GM21576 (cell line): ENCODE data around the gene UBE2S.
"Not testable (repeated sequence)": the region's sequence is repeated elsewhere in the genome, so short reads cannot be mapped to it uniquely, and the experiment has no call there.

Experiments
- ATAC-seq: cut with Tn5 transposase; IDR thresholded peaks from one replicate; pipeline ENCODE4 v1.9.1; 2021; ENCODE audit warnings: mild to moderate bottlenecking, moderate library complexity; ENCODE audit not compliant: unreplicated experiment

Gene UBE2S

DNA sequence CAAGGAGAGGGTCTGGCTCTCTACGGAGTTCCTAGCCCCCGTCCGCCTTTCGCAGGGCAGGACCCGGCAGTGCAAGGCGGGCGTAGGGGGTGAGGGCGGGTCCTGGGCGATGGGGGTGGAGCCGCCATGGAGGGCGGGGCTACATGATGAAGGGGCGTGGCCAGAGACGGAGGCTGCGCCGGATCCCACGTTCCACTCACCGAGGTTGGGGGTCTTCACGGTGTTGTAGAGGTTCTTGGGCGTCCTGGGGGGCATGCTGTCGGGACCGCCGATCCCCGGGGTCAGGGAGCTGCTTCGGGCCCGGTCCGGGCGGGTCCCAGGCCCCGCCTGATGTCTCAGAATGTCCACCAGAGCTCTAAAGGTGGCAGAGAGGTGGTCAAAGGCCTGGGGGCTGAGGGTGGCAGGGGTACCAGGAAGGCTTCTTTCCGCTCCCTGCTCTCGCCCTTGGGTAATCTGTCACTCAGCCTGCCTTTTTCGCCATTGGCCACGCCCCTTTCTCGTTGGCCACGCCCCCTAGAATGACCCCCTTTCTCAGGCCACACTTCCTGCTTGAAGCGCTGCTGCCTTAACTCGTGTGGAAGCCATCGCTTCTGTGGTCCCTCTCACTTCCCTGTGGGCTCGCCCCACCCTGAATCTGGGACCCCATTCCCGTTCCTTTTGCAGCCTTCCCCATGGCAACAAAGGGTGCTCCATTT, 33.0 kb upstream of the UBE2S start:
- no peak for ATAC-seq

DNA sequence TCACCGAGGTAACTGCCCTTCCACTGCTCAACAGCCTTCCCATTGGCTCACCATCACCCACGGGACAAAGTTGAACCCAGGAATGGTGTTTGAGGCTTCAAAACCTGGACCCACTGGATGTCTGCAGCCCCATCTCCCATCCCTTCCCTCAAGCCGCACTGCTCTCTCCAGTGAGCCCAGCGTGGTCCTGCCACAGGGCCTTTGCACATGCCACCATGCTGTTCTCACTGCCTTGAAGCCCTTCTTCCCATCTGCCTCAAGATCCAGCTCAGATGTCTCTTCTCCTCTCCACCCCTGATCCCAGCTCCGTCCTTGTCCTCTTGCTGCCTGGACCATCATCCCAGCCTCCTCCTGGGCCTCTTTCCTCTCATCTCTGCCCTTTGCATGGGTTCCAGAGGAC, 31.5 kb upstream of the UBE2S start:
- no peak for ATAC-seq

DNA sequence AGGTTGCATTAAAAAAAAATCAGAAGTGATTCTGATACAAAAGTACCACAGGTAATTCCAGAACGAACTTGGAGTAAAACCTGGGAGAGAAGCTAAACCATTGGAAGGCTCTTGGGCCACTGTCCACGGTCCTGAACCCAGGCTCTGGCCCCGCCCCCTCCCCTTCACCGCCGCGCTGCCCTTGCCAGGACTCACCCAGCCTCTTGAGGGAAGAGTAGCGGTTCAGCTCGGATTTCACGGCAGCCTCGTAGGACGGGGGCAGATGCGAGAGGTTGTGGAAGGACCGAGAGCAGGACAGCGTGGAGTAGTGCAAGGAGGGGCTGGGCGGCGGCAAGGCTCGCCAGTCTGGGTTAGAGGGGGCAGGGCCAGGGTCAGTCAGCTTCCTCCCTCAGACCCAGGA, 29.8 kb upstream of the UBE2S start:
- no peak for ATAC-seq

DNA sequence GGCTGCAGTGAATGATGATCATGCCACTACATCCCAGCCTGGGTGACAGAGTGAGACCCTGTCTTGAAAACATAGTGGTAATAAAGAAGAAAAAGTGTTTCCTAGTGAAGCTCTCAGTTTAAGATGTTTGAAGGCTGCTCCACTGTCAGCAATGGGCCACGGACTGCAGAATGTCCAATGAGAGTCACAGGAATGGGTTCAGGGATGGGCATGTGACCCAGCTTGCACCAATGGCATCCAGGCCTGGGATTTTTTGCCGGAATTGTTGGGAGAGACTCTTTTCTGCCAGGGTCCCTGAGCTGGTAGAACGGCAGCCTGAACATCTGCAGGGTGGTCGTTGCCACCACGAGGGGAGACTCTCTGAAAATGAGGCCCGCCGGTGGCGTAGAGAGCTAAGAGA, 29.3 kb upstream of the UBE2S start:
- no peak for ATAC-seq

DNA sequence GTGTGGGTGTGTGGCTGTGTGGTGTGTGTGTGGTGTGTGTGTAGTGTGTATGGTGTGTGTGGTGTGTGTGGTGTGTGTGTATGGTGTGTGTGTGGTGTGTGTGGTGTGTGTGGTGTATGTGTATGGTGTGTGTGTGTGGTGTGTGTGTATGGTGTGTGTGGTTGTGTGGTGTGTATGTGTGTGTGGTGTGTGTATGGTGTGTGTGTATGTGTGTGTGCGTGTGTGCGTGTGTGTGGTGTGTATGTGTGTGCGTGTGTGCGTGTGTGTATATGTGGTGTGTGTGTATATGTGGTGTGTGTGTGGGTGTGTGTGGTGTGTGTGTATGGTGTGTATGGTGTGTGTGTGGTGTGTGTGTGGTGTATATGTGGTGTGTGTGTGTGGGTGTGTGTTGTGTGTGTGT, 27.4 kb upstream of the UBE2S start:
- ATAC-seq, result no peak

DNA sequence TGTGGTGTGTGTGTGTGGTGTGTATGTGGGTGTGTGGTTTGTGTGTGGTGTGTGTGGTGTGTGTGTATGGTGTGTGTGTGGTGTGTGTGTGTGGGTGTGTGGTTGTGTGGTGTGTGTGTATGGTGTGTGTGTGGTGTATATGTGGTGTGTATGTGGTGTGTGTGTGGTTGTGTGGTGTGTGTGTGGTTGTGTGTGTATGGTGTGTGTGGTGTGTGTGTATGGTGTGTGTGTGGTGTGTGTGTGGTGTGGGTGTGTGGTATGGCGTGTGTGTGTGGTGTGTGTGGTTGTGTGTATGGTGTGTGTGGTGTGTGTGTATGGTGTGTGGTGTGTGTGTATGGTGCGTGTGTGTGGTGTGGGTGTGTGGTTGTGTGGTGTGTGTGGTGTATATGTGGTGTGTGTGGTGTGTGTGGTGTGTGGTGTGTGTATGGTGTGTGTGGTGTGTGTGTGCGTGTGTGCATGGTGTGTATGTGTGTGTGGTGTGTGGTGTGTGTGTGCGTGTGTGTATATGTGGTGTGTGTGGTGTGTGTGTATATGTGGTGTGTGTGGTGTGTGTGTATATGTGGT, 26.9 kb upstream of the UBE2S start:
- no peak for ATAC-seq

DNA sequence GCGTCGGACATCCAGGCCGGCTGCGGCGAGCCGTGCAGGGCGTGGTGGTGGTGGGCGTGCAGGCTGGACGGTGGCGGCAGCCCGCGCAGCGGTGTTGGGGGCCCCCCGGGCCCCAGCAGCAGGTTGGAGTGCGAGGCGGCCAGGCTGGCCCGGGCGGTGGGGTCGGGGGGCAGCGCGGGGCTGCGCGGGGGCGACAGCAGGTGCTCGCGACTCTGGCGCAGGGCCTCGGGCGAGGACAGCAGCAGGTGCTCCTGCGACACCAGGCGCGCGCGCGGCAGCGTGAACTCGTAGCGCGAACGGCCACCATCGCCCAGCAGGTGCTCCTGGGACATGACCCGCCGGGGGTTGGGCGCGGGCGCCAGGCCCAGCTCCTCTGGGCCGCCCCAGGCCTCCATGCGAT, 25.7 kb upstream of the UBE2S start:
- no peak for ATAC-seq

DNA sequence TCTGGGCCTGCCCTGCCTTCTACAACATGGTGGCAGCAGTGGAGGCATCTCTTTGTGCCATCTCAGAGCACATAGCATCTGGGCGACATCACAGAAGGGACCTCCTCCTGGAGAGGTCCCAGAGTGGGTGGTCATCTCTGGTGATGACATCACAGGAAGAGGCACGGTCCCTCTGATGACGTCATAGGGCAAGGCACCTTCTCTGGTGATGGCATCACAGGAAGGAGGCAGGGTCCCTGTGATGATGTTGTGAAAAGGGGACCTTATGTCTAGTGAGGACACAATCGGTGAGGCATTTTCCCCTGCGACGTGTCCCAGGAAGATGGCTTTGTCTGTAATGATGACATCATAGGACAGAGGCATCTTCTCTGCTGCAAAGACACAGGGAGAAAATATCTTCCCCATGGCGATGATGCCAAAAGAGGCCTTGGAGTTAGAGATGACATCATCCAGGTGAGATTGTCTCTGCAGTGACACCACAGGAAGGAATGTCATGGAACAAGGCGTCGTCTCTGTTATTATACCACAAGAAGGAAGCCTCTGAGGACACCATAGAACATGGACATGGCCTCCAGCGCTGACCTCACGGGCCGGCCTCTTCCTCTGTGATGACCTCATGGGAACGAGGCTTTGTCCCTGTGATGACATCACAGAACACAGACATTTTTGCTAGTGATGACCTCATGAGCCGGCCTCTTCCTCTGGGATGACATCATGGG, 24.8 kb upstream of the UBE2S start:
- no peak for ATAC-seq

DNA sequence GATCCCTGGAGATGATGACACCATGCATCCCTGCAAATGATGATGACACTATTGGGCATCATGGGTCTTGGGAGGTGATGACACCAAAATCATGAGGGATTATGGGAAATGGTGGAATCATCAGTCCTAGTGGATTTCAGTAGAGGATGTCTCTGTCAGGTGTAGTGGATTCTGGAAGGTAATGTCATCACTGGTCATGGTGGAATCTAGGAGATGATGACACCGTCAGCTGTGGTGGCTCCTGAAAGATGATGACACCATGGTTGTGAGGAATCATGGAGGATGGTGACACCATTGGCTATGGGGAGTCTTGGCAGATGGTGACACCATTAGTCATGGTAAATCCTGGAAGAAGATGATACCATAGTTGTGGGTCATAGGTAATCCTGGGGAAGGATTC, 23.6 kb upstream of the UBE2S start:
- ATAC-seq, result no peak

DNA sequence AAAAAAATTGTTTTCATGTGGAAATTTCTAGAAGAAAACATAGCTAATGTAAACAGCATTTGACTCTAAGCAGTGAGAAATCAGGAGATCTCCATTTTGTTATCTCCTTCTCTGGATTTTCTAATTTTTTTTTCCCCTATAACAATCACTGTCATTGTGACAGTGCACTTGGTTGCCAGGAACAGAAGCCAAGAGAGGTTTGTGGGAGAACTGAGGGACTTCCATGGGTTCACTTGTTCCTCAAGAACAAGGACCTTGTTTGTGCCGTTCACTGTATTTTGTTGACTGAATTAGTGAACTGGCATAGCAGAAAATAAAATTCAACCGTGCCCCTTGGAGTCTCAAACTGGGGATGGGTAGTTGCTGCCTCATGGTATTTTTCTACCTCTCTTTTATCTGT, 18.5 kb upstream of the UBE2S start:
- no peak for ATAC-seq

DNA sequence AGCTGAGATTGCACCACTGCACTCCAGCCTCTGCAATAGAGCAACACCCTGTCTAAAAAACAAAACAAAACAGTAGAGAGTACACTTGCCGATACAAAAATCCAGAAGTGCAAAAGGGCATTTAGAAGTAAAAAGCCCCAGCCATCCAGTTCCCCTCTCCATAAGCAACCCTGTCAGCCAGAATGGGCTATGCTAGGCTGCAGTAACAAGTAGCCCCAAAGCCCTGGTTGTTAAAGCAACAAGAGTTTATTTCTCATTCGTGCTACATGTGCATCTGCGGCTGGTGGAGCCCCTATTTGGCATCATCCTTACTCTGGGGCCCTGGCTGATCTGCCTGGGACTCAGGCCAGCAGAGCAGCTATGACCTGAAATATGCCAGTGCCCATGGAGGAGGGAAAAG, 16.9 kb upstream of the UBE2S start:
- ATAC-seq, result no peak

DNA sequence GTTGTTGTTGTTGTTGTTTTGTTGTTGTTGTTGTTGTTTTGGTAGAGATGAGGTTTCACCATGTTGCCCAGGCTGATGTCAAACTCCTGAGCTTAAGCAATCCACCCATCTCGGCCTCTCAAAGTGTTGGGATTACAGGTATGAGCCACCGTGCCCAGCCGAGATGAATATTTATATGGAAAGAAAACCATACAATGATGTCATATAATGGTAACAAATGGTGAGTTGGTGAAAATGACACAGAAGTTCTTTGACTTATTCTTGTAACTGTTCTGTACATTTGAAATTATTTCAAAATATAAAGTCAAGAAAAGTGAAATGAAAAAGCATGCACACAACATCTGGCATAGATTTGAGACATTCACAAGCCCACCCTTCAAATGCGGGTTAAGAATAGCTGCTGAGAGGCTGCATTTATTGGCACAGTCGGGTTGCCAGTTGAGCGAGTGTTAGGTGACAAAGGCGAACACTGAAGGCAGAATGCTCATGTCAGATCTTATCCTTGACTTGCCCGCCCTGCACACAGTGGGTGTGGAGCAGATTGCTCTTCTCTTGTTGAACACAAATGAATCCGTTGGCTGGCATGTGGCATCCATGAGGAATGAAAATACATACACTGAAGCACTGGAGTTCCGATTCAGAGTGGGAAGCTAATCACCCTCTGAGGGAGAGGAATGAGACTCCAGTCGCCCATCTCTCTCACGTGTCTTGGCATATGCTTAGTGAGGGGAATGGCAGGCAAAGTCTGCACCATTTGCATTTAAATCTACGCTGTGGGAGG, 15.8 kb upstream of the UBE2S start:
- ATAC-seq, result no peak

DNA sequence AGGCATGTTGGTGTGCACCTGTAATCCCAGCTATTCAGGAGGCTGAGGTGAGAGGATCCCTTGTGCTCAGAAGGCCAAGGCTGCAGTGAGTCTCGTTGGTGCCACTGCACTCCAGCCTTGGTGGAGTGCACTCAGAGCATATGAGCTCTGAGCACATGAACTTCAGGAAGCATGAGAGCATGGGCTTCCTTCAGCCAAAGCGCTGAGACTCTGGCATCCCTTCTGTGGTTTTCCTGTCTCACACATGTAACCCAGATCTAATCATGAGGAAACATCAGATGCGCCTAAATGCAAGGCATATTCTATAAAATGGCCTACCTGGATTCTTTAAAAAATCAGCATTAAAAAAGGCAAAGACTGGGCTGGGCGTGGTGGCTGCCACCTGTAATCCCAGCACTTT, 13.7 kb upstream of the UBE2S start:
- not testable (repeated sequence) for ATAC-seq

DNA sequence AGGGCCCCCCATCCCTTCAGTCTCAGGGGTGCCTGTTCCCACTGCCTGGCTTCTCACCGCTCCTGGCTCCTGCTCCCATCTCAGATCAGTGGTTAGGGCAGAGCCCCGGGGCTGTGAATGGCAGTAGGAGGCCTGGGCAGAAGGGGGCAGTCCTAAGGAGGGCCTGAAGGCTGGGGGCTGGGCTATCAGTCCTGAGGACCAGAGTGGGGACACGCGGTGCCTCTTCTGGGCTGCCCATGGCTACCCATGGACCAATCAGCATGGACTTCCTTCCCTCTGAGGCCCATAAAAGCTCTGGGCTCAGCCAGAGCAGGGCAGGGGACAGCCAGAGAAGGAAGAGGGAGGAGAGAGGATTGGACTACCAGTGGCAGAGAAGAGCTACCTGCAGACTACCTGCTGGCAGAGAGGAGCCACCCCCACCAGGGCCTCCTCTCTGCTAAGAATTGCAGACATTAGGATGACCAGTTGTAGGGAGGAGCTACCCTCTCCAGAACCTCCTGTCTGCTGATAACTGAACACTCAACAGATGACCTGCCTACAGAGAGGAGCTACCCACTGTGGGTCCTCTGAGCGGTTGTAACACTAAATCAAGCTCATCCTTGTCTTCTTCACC, 12.1 kb upstream of the UBE2S start:
- ATAC-seq, result no peak

DNA sequence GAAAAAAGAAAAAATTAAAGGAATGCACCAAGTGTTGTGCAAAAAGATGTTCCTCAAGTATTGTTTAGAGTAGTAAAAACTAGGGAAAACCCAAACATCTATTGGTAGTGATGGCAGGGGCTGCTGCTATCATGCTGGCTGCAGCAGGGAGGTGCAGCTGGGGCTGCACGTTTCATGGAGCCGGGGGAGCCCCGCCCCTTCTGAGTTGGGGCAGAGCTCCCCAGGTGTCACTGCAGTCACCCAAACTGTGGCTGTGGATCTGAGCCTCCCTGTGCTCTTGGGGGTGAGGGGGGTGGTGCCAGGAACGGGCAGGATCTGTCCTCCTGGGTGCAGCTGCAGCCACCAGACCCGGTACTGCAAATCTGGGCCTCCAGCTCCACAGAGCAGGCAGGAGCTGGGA, 11.5 kb upstream of the UBE2S start:
- no peak for ATAC-seq

DNA sequence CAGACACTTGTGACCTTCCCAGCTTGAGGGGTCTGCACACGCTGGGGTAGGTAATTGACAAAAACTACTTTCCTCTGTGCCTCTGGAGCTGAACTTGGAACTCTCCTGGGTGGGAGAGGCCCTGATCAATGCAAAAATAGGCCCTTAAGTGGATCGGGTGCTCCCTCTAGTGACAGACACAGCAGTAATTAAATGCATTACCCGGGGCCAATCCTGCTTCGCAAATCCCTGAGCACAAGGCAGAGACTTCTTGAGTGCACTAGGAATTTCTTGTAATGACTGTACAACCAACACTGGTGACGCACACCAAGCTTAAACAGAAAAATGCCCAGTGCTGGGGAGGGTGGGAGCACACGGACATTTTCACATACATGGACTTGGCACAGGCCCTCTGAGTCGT, 10.6 kb upstream of the UBE2S start:
- no peak for ATAC-seq

DNA sequence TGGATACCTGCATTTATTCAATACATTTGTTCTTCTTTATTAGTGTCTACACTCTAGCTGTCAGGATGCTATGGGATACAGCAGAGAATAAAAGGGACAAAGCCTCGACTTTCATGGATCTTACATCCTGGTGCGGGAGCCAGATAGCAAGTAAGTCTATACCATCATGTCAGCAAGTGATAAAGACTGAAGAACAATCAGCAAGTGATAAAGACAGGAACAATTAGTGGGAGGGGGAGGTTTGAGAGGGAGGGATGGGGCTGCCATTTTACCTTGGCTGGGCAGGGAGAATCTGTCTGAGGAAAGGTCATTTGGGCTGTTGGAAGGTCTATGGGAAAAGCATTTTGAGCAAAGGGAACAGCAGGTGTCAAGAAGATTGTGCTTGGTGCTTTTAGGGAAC, 2.6 kb upstream of the UBE2S start:
- no peak for ATAC-seq

DNA sequence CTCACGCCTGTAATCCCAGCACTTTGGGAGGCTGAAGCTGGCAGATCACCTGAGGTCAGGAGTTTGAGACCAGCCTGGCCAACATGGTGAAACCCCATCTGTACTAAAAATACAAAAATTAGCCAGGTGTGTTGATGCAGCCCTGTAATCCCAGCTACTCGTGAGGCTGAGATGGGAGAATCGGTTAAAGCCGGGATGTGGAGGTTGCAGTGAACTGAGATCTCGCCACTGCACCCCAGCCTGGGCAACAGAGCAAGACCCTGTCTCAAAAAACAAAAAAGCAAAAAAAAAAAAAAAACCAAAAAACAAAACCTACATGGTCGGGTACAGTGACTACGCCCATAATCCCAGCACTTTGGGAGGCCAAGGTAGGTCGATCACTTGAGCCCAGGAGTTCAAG, 1.6 kb upstream of the UBE2S start:
- not testable (repeated sequence) for ATAC-seq

DNA sequence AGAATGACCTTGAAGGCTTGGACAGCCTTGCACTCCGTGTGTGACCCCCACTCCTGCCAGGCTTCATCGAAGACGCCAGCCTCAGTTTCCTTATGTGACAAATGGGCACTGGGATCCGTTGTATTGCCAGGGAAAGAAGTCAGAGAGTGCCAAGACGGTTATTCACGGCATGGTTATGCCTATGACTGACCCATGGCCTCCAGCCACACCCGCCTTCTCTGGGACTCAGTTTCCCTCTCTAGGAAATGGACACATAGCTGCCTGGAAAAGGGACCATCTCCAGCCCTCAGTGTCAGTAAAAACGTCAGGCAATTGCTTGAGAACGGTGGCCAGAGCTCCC, 915 bp upstream of the UBE2S start:
- ATAC-seq, result no peak

DNA sequence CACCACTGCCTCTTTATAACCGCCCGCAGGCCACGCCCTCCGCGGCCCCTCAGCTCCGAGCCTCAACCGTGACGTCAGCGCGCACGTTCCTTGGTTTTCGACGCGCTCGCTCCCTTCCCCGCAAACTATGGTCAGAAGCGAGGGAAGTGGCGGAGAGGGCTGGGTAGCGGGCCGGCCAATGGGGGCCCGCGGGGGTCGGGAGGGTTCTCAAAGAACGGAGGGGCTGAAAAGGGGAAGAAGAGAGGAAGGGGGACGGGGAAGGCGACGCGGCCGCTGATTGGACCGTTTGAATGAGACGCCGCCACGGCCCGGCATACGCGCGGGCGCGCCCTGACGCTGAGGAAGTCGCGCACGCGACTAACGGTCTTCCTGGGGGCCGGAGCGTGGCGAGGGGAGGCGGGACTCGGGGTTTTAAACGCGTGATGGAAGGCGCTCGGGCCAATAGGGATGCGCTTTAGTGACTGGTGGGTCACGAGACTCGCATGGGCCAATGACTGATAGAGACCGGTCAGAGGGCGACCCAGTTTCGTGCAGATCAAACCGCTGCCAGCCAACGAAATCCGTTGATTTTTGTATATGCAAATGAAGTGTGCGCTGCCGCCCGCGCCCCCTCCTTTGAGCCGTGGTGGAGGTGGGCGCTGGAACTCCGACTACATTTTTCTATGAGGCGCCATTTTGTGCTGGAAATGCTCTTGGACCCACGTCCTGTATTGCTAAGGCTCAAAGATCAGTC, 378 bp upstream of the UBE2S start:
- peak; percentile 80 for ATAC-seq
